Heart left ventricle (tissue), 13 donors: ENCODE results near the gene PI4KB.

Experiments
- POLR2A ChIP-seq, 2 donors: fragments of 450-650 bp; IDR thresholded peaks; one replicate each; pipeline ENCODE4 v1.6.1; 2017; ENCODE audit warnings: antibody characterized with exemption in 2 of 2, mild to moderate bottlenecking in 2 of 2, moderate library complexity in 2 of 2
- TF ChIP-seq, protein P1 (sequence below), 12 donors: fragments of 200-600 bp; sonication (generic) in 4 of 12; IDR thresholded peaks; one replicate each; pipeline versions ENCODE4 v1.5.0 to v1.8.0; 2018 to 2022; ENCODE audit warnings: antibody characterized with exemption in 12 of 12, mild to moderate bottlenecking in 5 of 12
- donor health status: ischemic (EF 13 %, LVEDD 7.1; RV severe dilation, severe dysfunction).
- donor health status: DM: no; HTN: yes; CAD: no.
- donor health status: DM: no; HTN: no; CAD: no.
- donor health status: ischemic (EF 25% LVEDD 6.9; RV normal size, moderate dysfunction).
- donor health status: ischemic (EF 25% LVEDD 5.7; RV mildly dilated, moderate dysfunction).
- donor health status: ischemic (EF 35%, LVEDD 5.7; RV mildly dilated, moderate dysfunction).
- donor health status: nonischemic (EF 11% LVEDD 7.7; RV severe dilation, severe dysfunction).
- donor health status: DM: yes; HTN: yes; CAD: no.
- donor health status: PGD.
- donor health status: ischemic (EF 29% LVEDD 5.4; RV normal size, mild dysfunction).
- donor health status: nonischemic (EF 23%, LVEDD 6.1; RV moderate dilation, normal function).

DNA sequence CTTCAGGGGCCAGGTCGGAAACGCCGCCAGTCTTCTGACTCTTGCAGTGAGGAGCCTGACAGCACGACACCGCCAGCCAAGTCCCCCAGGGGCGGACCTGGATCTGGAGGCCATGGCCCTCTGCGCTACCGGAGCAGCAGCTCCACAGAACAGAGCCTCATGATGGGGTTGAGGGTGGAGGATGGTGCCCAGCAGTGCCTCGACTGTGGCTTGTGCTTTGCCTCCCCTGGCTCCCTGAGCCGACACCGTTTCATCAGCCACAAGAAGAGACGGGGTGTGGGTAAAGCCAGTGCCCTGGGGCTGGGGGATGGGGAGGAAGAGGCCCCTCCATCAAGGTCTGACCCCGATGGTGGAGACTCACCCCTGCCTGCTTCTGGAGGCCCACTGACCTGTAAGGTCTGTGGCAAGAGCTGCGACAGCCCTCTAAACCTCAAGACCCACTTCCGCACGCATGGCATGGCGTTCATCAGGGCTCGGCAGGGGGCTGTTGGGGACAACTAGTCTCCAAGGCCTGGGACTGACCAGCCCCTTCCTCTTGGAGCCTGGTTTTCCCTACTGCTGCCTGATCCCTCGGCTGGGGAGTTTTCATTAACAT, 36.4 kb downstream of the PI4KB start:
- TF ChIP-seq, protein P1, sequence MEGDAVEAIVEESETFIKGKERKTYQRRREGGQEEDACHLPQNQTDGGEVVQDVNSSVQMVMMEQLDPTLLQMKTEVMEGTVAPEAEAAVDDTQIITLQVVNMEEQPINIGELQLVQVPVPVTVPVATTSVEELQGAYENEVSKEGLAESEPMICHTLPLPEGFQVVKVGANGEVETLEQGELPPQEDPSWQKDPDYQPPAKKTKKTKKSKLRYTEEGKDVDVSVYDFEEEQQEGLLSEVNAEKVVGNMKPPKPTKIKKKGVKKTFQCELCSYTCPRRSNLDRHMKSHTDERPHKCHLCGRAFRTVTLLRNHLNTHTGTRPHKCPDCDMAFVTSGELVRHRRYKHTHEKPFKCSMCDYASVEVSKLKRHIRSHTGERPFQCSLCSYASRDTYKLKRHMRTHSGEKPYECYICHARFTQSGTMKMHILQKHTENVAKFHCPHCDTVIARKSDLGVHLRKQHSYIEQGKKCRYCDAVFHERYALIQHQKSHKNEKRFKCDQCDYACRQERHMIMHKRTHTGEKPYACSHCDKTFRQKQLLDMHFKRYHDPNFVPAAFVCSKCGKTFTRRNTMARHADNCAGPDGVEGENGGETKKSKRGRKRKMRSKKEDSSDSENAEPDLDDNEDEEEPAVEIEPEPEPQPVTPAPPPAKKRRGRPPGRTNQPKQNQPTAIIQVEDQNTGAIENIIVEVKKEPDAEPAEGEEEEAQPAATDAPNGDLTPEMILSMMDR (IDR thresholded peaks at IDR 0.05) = no peak
- TF ChIP-seq POLR2A (IDR thresholded peaks at IDR 0.05) = no peak
